B cell (primary cell): ENCODE data around the gene CHRNG.

Experiments used
- EZH2 ChIP-seq: IDR thresholded peaks from 2 replicates; pipeline ENCODE4 v1.6.1; 2012; ENCODE audit warnings: borderline replicate concordance, low read depth, mild to moderate bottlenecking, moderate library complexity, low read length; ENCODE audit not compliant: insufficient read depth, poor library complexity, severe bottlenecking
- TF ChIP-seq, protein P1 (sequence below): fragments of 200-600 bp; IDR thresholded peaks from one replicate; pipeline ENCODE4 v1.8.0; 2022; ENCODE audit warnings: antibody characterized with exemption, mild to moderate bottlenecking

DNA sequence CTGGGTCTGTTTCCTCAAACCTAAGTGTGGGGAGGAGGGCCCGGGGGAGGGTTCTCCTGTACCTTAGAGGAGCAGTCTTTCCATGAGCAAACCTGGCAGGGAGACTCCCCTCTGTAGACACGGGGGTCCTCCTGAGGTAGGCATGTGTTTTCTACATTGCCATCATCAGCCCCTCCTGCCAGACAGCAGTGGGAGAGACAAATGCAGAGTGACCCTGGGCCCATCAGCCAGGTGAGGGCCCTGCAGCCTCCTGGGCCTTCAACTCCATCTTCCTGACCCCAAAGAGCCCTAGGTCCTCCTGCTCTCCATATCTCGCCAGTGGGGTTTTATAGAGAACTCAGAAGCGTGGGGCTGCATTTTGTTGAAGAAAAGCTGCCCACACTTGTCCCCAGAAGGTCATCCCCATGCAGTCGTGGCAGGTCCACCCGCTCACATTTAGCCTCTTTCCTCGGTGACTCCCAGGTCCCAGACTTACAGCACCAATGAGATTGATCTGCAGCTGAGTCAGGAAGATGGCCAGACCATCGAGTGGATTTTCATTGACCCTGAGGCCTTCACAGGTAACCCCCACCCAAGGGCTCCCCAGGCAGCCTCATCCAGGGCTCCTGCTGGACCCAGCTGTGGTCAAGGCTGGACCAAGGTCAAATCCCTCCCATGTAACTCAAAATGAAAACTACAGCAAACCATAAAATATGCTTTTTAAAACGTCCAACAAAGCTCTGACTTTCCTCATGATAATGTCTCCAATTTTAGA lies 2.6 kb downstream of the CHRNG start:
- TF ChIP-seq, protein P1, sequence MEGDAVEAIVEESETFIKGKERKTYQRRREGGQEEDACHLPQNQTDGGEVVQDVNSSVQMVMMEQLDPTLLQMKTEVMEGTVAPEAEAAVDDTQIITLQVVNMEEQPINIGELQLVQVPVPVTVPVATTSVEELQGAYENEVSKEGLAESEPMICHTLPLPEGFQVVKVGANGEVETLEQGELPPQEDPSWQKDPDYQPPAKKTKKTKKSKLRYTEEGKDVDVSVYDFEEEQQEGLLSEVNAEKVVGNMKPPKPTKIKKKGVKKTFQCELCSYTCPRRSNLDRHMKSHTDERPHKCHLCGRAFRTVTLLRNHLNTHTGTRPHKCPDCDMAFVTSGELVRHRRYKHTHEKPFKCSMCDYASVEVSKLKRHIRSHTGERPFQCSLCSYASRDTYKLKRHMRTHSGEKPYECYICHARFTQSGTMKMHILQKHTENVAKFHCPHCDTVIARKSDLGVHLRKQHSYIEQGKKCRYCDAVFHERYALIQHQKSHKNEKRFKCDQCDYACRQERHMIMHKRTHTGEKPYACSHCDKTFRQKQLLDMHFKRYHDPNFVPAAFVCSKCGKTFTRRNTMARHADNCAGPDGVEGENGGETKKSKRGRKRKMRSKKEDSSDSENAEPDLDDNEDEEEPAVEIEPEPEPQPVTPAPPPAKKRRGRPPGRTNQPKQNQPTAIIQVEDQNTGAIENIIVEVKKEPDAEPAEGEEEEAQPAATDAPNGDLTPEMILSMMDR, result no peak
- TF ChIP-seq EZH2, result no peak
